Measurements from ENCODE around the gene CA14.
A peak's percentile ranks its signal among the peaks of the same experiment; 100 is the strongest.

Gene CA14

GRCh38 chr1:150233359-150234308 lies 23.9 kb upstream of the CA14 start:
- POLR2A ChIA-PET: interaction anchor here (0.7 to 1.4 kb wide), 4 partner anchors 49 to 346 kb away, joined by 3 to 6 read pairs (median 3); partner anchors contain the start of gene CIART
- CTCF ChIA-PET: interaction anchor here (1.0 to 4.6 kb wide), 6 partner anchors 9 to 161 kb away, joined by 3 to 30 read pairs (median 4); no protein-coding TSS in a partner anchor
- H3K4me3 ChIP-seq (ENCODE audit: low read depth, low read length): peak overlapping the region; percentile 89
- DNase-seq (ENCODE audit: low read depth, low spot score): no peak
- TF ChIP-seq, protein P1, sequence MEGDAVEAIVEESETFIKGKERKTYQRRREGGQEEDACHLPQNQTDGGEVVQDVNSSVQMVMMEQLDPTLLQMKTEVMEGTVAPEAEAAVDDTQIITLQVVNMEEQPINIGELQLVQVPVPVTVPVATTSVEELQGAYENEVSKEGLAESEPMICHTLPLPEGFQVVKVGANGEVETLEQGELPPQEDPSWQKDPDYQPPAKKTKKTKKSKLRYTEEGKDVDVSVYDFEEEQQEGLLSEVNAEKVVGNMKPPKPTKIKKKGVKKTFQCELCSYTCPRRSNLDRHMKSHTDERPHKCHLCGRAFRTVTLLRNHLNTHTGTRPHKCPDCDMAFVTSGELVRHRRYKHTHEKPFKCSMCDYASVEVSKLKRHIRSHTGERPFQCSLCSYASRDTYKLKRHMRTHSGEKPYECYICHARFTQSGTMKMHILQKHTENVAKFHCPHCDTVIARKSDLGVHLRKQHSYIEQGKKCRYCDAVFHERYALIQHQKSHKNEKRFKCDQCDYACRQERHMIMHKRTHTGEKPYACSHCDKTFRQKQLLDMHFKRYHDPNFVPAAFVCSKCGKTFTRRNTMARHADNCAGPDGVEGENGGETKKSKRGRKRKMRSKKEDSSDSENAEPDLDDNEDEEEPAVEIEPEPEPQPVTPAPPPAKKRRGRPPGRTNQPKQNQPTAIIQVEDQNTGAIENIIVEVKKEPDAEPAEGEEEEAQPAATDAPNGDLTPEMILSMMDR (IDR thresholded peaks at IDR 0.05; ENCODE audit: insufficient read depth, low read length, missing control alignments): no peak

DNA sequence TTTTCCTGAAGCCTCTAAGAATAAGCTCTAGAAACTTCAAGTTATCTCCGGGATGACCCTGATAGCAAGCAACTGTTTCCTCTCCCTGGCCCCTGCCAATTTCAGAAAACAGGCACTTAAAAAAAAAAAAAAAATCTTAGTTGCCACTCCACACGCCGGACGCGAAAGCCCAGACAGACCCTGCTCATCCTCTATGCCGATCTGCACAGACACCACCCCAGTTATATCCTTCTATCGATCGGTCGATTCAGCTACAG lies 23.3 kb upstream of the CA14 start:
- DNase-seq (ENCODE audit: low read depth, low spot score): no peak
- CTCF ChIA-PET: interaction anchor here (1.0 to 4.6 kb wide), 6 partner anchors 10 to 162 kb away, joined by 3 to 30 read pairs (median 4); no protein-coding TSS in a partner anchor
- TF ChIP-seq, protein P1 (IDR thresholded peaks at IDR 0.05; ENCODE audit: insufficient read depth, low read length, missing control alignments): no peak
- POLR2A ChIA-PET: interaction anchor here (0.7 to 0.9 kb wide), 3 partner anchors 48 to 82 kb away, joined by 3 to 6 read pairs (median 3); partner anchors contain the start of gene CIART
- peak overlapping the region; percentile 89 for H3K4me3 ChIP-seq (ENCODE audit: low read depth, low read length)

DNA sequence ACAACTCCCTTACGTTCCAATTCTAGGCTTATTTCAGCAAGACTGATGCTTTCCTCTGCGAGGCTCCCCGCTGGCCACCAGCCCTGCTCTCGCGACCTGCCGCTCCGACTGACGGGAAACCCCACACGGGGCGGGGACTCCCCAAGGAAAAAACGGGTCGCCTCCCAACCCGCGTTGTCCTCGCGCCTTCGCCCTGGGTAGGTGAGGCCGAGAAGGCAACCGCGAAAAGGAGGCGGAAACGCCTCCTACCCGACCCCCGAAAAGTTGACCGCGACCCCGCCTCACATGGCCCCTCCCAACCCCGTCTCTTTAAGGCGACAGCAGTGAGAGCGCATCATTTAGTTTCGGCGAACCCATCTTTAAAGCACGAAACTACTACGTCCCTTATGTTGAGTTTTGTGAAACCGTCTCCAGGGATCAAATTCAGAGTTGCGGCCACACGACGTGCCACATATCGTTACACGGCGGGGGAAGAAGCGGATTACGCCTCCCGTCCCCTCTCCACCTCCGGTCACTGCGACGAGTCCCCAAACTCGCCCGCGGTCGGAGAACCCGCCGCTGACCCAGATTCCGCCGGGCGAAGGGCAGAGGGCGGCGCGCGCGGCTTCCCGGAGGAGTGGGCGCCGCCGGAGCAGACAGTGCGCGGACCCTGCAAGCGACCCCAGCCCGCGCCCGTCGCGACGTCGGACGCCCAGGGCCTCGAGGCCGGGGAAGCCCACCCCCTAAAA lies 22.8 kb upstream of the CA14 start:
- peak overlapping the region; percentile 89 for H3K4me3 ChIP-seq (ENCODE audit: low read depth, low read length)
- ChIA-PET POLR2A (interaction anchor here (0.7 to 0.9 kb wide), 3 partner anchors 48 to 83 kb away, joined by 3 to 6 read pairs (median 3); partner anchors contain the start of gene CIART), CTCF (interaction anchor here (0.8 to 4.6 kb wide), 7 partner anchors 14 to 162 kb away, joined by 3 to 30 read pairs (median 4); no protein-coding TSS in a partner anchor)
- no peak for DNase-seq (ENCODE audit: low read depth, low spot score)
- TF ChIP-seq, protein P1 (IDR thresholded peaks at IDR 0.05; ENCODE audit: insufficient read depth, low read length, missing control alignments): no peak

- ChIA-PET CTCF (interaction anchor here (0.7 to 1.1 kb wide), 4 partner anchors 20 to 44 kb away, joined by 3 to 4 read pairs (median 4); partner anchors contain the start of gene C1orf54), POLR2A (no interaction called here)
- DNase-seq (ENCODE audit: low read depth, low spot score): no peak
- H3K4me3 ChIP-seq (ENCODE audit: low read depth, low read length): peak overlapping the region; percentile 89
- TF ChIP-seq, protein P1 (IDR thresholded peaks at IDR 0.05; ENCODE audit: insufficient read depth, low read length, missing control alignments): no peak
Measured at GRCh38 chr1:150235294-150235851, 22.2 kb upstream of the CA14 start.

GRCh38 chr1:150235852-150236613 lies 21.5 kb upstream of the CA14 start, which contains the start of gene ANP32E:
Gene ANP32E, minus strand, starts transcription at chr1:150236112. Its CDS starts 326 bp downstream, at chr1:150235786.
- H3K4me3 ChIP-seq (ENCODE audit: low read depth, low read length): peak within 1 kb of the TSS; percentile 89
- ChIA-PET CTCF (interaction anchor here (0.6 to 1.3 kb wide), 7 partner anchors 15 to 46 kb away, joined by 3 to 7 read pairs (median 4); partner anchors contain the start of gene C1orf54), POLR2A (no interaction called here)
- peak; percentile 98 for DNase-seq (ENCODE audit: low read depth, low spot score)
- TF ChIP-seq, protein P1 (IDR thresholded peaks at IDR 0.05; ENCODE audit: insufficient read depth, low read length, missing control alignments): no peak
